Natural killer cell treated with Interleukin-12 subunit alpha and Interleukin-12 subunit beta and Interleukin-15 and Interleukin-18, amount 100 ng/mL, for 72 hours (primary cell): Measurements from ENCODE around the gene BCL2. TPM values are rescaled to one million over a fixed set of nuclear protein-coding genes. Genes with fewer than 3 reads are reported as not detected.

ENCODE experiments used
- ATAC-seq, 2 donors: fragments of 150-1000 bp; cut with Tn5 transposase in 1 of 2; sonication (Bioruptor Pico), chemical (Tn5 transposase) in 1 of 2; 2 replicates each; pipeline ENCODE4 v1.10.0; 2021
- DNase-seq: peaks from one replicate; pipeline ENCODE4 v3.0.0; 2022; ENCODE audit warnings: low spot score
- H3K27ac Mint-ChIP-seq, 2 donors: 1 replicate in 1 of 2; 2 replicates in 1 of 2; pipeline ENCODE4 v1.8.0; 2022; ENCODE audit warnings: mixed read lengths in 2 of 2, mild to moderate bottlenecking in 1 of 2, moderate library complexity in 1 of 2
- H3K27me3 Mint-ChIP-seq, 2 donors: 1 replicate in 1 of 2; 2 replicates in 1 of 2; pipeline ENCODE4 v1.8.0; 2022; ENCODE audit warnings: mixed read lengths in 2 of 2
- H3K36me3 Mint-ChIP-seq: one replicate; pipeline ENCODE4 v1.8.0; 2022; ENCODE audit warnings: mixed read lengths
- H3K4me1 Mint-ChIP-seq, 2 donors: 1 replicate in 1 of 2; 2 replicates in 1 of 2; pipeline ENCODE4 v1.8.0; 2022; ENCODE audit warnings: low read depth in 2 of 2, mixed read lengths in 2 of 2, mild to moderate bottlenecking in 1 of 2
- H3K4me3 Mint-ChIP-seq: one replicate; pipeline ENCODE4 v1.8.0; 2022; ENCODE audit warnings: mixed read lengths
- H3K9me3 Mint-ChIP-seq: 2 replicates; pipeline ENCODE4 v1.8.0; 2022; ENCODE audit warnings: mixed read lengths
- total RNA-seq, 2 donors: library from RNA; stranded (reverse); gene quantifications; one replicate each; pipeline ENCODE4 v1.2.3, GENCODE V29; 2022

Gene BCL2
- total RNA-seq, 2 donors from 2014 or later, result 61.7 to 84.7 TPM

DNA sequence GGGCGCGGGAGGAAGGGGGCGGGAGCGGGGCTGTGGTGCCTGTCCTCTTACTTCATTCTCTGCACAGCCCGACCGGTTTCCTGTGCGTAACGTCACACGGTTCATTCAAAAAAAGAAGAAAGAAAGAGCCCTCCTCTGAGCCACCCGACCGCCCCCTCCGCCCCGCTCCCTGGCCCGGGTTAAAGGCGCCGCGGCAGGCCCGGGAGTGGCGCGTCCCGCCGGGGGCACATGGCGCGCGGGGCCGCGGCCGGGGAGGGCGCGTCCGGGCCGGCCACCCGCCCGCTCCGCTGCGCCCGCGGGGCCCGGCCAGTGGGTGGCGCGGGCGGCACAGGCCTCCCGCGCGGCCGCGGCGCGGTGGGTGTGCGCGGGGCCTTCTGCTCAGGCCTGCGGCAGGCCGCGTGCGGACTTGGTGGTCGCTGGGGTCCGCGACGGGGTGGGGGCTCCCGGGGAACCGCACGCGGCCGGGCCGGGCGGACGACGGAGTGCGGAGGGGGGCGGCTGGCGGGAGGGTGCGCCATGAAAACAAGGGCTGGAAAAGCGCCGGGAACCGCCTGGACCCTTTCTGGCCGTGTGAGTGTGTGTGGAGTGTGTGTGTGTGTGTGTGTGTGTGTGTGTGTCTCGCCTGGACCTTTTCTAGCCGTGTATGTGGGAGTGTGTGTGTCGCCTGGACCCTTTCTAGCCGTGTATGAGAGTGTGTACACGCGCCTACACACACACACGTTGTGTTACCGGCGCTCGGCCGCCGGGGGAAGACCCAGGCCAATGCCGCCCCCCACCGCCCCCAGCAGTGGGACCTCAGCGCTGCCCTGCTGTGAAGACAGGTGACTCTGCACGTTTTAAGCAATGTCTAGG is 780 bp upstream of the BCL2 start:
- peaks cover 44 to 59% of the 10 kb centered on the region in 2 donors for H3K4me1 Mint-ChIP-seq
- H3K9me3 Mint-ChIP-seq, result no peaks in the 10 kb centered on the region
- peak overlapping the region; percentile 96 for H3K4me3 Mint-ChIP-seq
- ATAC-seq (peak; percentile 90 to 94), DNase-seq (peak; percentile 90)
- H3K36me3 Mint-ChIP-seq, result peaks cover 23% of the 10 kb centered on the region
- H3K27ac Mint-ChIP-seq, result peak overlapping the region; percentile 95 to 99
- H3K27me3 Mint-ChIP-seq, result no peaks in the 10 kb centered on the region

DNA sequence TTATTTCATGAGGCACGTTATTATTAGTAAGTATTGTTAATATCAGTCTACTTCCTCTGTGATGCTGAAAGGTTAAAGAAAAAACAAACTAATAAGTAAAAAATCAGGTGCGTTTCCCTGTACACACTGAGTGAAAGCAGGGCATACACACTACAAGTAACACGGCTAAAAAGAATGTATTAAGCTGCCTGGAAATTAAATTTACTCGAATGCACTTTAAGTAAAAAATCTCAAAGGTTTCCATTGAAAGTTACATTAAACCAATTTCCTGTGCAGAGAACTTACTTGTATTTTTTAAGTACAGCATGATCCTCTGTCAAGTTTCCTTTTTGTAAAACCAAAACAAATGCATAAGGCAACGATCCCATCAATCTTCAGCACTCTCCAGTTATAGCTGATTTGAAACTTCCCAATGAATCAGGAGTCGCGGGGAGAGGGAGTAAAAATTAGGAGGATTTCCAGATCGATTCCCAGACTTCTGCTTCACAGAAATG is 633 bp downstream of the BCL2 start:
- Mint-ChIP-seq H3K9me3 (no peaks in the 10 kb centered on the region), H3K27me3 (no peaks in the 10 kb centered on the region), H3K4me3 (peak overlapping the region; percentile 96), H3K36me3 (peaks cover 34% of the 10 kb centered on the region), H3K27ac (peak overlapping the region; percentile 95 to 99), H3K4me1 (peaks cover 57 to 73% of the 10 kb centered on the region in 2 donors)
- ATAC-seq, result no peak
- no peak for DNase-seq

DNA sequence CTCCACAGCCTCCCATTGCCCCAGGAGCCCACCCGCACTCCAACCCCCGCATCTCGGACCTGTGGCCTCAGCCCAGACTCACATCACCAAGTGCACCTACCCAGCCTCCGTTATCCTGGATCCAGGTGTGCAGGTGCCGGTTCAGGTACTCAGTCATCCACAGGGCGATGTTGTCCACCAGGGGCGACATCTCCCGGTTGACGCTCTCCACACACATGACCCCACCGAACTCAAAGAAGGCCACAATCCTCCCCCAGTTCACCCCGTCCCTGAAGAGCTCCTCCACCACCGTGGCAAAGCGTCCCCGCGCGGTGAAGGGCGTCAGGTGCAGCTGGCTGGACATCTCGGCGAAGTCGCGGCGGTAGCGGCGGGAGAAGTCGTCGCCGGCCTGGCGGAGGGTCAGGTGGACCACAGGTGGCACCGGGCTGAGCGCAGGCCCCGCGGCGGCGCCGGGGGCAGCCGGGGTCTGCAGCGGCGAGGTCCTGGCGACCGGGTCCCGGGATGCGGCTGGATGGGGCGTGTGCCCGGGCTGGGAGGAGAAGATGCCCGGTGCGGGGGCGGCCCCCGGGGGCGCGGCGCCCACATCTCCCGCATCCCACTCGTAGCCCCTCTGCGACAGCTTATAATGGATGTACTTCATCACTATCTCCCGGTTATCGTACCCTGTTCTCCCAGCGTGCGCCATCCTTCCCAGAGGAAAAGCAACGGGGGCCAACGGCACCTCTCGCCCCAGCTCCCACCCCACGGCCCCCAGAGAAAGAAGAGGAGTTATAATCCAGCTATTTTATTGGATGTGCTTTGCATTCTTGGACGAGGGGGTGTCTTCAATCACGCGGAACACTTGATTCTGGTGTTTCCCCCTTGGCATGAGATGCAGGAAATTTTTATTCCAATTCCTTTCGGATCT is 1.3 kb downstream of the BCL2 start:
- Mint-ChIP-seq H3K4me3 (peak overlapping the region; percentile 96), H3K27me3 (no peaks in the 10 kb centered on the region), H3K9me3 (no peaks in the 10 kb centered on the region), H3K27ac (peak overlapping the region; percentile 95 to 99), H3K36me3 (peaks cover 35% of the 10 kb centered on the region), H3K4me1 (peaks cover 63 to 79% of the 10 kb centered on the region in 2 donors)
- DNase-seq, result peak; percentile 78
- peak; percentile 54 to 66 for ATAC-seq

DNA sequence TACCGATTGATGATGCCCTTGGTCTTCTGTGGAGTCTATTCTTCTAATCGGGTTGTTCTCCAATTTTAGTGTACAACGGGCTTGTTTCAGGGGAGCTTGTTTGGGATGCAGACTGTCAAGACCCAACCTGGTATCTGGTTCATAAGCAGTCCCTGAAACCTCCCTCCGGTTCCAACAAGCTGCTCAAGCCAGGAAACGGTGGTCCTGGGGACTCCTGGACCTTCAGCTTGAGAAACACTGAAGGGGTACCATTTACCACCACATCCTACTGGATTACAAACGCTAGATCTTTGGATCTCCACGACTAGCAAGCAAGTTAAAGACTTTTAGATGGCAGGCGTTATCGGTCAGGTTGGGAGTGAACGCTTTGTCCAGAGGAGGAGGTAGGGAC is 2.0 kb downstream of the BCL2 start:
- Mint-ChIP-seq H3K9me3 (no peaks in the 10 kb centered on the region), H3K4me1 (peaks cover 60 to 77% of the 10 kb centered on the region in 2 donors), H3K36me3 (peaks cover 35% of the 10 kb centered on the region), H3K27ac (peak overlapping the region; percentile 95 to 99), H3K27me3 (no peaks in the 10 kb centered on the region), H3K4me3 (peak overlapping the region; percentile 96)
- DNase-seq (no peak), ATAC-seq (no peak)

DNA sequence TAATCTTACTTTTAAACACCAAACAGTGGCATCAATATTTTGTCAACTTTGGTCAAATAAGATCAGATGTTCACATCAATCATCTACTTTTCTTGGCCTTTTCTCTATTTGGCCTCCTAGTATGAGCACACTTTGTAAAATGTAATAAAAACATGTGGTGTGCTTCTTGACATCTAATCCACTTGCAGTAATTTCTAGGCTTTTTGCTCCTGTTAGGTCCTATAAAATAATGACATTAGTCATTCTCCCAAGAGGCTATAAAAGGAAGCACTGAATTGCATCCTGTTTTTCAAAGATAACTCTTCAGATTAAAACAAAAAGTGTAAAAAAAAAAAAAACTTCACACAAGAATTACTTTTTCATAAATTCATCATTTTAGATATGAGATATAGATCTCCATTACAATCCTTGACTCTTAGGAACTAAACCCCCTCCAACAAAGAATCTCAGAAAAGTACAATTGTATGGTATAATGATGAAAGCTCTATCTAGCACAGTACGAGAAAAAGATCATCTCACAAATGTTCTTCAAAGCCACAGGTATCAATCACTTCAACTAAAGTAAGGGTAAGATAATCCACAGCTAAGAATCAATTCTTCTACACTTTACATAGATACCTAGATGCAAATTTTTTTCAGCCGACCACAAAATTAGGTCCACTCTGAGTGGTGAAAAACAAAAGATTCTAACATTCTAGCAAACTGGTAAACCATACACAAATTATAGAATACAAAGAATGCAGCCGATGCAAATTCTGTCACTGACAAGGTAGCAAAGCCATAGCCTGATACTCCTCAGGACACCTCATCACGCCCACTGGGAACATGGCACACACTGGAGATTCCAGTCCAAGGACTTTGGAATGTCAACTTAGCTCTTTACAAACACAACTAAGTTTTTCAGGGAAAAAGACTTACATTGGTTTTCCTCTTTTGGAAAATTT is 2.7 kb downstream of the BCL2 start:
- Mint-ChIP-seq H3K27me3 (no peaks in the 10 kb centered on the region), H3K27ac (peak overlapping the region; percentile 95 to 99), H3K4me3 (peak overlapping the region; percentile 96), H3K4me1 (peaks cover 59 to 77% of the 10 kb centered on the region in 2 donors), H3K36me3 (peaks cover 35% of the 10 kb centered on the region), H3K9me3 (no peaks in the 10 kb centered on the region)
- no peak for DNase-seq
- no peak for ATAC-seq

DNA sequence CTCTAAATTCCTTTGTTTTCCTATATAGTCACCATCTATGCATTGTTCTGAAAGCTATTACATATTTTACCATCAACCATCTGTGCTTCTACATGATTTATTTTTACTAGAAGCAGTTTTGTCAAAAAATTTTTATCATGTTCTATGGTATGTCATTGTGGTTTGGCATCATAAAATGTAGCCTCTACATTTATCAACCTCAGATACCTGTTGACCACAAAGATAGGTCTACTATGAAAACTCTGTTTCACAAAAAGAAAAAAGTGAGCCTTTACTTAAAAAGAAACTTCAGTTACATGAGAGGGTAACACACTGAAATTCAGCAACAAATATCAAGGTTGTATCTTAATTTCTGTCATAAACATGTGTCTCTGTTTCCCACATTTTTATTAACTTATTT is 3.7 kb downstream of the BCL2 start:
- Mint-ChIP-seq H3K27ac (peak overlapping the region; percentile 95 to 99), H3K4me3 (peak overlapping the region; percentile 96), H3K36me3 (peaks cover 39% of the 10 kb centered on the region), H3K9me3 (no peaks in the 10 kb centered on the region), H3K27me3 (no peaks in the 10 kb centered on the region), H3K4me1 (peaks cover 54 to 75% of the 10 kb centered on the region in 2 donors)
- DNase-seq (no peak), ATAC-seq (no peak)

DNA sequence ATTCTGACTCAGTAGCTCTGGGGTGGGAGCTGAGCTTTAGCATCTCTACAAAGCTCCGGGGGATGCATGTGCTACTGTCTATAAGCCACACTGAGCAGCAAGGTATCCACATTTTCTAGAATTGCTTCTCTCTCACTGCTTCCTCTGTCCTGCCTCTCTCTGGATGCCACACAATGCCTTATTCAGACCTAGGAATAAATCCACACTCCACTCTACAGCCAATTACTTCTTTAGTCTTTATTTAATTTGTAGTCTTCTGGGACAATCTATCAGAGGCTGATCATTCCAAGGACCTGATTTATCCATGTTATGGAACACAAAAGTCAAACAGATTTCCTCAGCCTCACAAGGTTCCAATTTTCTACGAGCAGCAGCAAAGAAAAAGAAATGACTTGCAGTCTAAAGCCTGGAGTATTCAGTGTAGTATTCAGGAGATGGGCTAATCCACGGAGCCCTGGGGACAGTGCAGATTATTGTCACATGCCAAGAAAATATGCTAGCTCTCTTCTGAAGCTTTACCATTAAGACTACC is 4.4 kb downstream of the BCL2 start:
- Mint-ChIP-seq H3K4me1 (peaks cover 54 to 78% of the 10 kb centered on the region in 2 donors), H3K27ac (peak overlapping the region; percentile 95 to 99), H3K36me3 (peaks cover 39% of the 10 kb centered on the region), H3K27me3 (no peaks in the 10 kb centered on the region), H3K4me3 (peak overlapping the region; percentile 96), H3K9me3 (no peaks in the 10 kb centered on the region)
- ATAC-seq, result no peak
- no peak for DNase-seq

DNA sequence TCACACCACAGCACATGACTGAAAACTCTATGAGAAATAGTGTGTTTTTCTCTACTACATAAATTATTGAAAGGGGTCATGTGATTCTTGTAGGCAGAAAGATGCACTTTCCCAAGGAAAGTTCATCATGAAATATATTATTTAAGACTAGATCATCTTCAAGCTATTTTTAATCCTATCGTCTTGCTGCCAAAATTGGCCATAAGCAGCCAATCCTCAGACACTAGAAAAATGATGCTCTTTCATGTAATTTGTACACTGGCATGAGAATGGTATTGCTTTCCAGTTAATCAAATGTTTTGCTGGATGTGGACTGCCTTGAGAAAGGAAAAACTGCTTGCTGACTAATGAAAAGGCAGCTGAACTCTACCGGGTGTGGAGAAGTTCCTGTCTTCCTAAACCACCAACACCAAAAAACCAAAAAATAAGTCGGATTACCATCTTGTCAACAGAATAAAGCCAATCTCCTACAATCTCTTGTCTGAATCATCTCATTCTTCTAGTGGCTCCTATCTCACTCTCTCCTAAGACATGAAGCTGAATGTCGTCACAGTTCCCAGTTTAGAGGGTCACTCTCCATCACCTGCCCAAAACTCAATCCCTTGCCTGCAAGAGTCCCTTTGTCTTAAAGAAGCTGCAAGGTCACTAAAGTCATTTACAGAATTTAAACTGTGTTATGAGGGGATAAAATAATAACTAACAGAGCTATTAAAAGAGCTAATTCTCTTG is 5.3 kb downstream of the BCL2 start:
- Mint-ChIP-seq H3K4me3 (peak overlapping the region; percentile 96), H3K4me1 (peaks cover 57 to 84% of the 10 kb centered on the region in 2 donors), H3K27ac (peak overlapping the region; percentile 95 to 99), H3K9me3 (no peaks in the 10 kb centered on the region), H3K27me3 (no peaks in the 10 kb centered on the region), H3K36me3 (peaks cover 36% of the 10 kb centered on the region)
- DNase-seq, result no peak
- no peak for ATAC-seq

DNA sequence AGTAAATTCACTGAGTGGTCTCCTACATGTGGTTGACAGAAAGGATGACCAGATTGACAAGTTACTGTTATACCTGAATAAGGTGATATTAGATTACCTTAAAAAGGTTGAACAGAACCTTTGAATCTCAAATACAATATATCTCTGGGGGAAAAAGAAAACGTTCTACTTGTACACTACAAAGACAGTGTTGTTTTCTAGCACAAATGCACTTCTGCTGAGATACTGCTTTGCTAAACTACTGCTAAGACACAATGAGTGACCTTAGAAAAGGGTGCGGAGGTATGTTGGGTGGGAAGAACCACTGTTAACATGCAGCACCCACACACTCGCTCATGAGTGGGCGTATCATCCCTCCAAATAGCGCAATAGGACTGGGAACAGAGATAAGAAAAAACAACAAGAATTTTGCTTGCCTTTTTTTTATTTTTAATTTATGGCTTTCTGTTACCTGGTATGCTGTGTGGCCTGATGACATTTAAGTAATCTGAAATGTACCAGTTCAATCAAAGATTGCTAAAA is 6.1 kb downstream of the BCL2 start:
- peaks cover 52 to 80% of the 10 kb centered on the region in 2 donors for H3K4me1 Mint-ChIP-seq
- H3K4me3 Mint-ChIP-seq, result peak overlapping the region; percentile 96
- ATAC-seq, result no peak
- no peaks in the 10 kb centered on the region for H3K9me3 Mint-ChIP-seq
- H3K27me3 Mint-ChIP-seq, result no peaks in the 10 kb centered on the region
- H3K27ac Mint-ChIP-seq, result peak overlapping the region in 1 of 2 donors; percentile 95
- peaks cover 29% of the 10 kb centered on the region for H3K36me3 Mint-ChIP-seq
- DNase-seq, result no peak

DNA sequence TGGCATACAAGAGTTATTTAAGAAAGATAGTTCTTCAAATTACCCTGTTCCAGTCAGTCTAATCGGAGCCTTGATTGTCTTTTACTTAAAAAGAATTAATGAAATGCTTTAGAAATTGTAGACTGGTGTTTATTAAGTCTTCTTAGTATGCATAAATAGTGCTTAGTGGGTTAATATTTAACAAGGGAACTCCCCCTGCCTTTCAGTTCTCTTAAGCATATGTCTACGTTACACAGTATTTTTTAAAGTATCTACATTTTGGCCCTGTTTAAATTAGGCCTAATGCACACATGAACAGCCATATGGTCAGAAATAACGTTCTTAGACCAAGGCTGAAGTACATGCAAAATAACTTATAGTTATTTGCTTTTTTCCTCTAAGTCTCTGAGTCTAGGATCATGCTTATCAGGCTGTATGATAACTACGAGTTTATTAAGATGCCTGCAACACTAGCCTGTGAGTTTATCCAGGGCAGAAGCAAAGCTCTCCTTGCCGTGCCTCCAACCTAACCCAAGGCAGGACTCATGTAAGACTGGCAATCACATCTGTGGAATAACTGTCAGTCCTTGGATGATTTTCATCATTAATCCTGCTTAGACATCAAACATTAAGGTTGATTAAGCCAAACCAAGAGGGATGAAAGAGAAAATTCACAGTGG is 6.7 kb downstream of the BCL2 start:
- no peak for ATAC-seq
- peaks cover 23% of the 10 kb centered on the region for H3K36me3 Mint-ChIP-seq
- no peaks in the 10 kb centered on the region for H3K9me3 Mint-ChIP-seq
- no peak for DNase-seq
- peak overlapping the region; percentile 20 for H3K4me3 Mint-ChIP-seq
- H3K4me1 Mint-ChIP-seq, result peaks cover 54 to 83% of the 10 kb centered on the region in 2 donors
- peak overlapping the region in 1 of 2 donors; percentile 95 for H3K27ac Mint-ChIP-seq
- no peaks in the 10 kb centered on the region for H3K27me3 Mint-ChIP-seq

DNA sequence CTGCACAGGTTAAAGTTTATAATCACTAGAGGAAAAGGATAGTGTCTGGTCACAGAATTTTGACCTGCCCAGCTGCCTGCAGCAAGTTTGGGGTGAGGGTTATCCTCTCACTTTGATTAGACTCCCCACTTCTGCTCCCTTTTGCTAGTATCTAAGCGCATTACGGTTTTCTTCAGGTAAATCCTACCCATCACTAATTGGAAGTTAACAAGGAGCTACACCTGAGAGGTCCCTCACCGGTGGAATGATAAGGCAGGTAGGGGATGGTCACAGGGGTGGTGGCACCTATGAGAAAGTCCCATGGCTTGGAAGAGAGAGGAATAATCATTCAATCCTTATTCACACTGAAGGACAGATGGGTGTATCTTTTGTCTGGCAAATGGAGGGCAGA is 7.6 kb downstream of the BCL2 start:
- Mint-ChIP-seq H3K36me3 (peaks cover 20% of the 10 kb centered on the region), H3K4me3 (peak overlapping the region; percentile 20), H3K9me3 (no peaks in the 10 kb centered on the region), H3K4me1 (peaks cover 53 to 83% of the 10 kb centered on the region in 2 donors), H3K27me3 (no peaks in the 10 kb centered on the region), H3K27ac (peak overlapping the region in 1 of 2 donors; percentile 95)
- DNase-seq (no peak), ATAC-seq (no peak)
